Transverse colon (tissue), 3 donors: Measurements from ENCODE around the gene HYPK.
"Not testable (repeated sequence)": the region's sequence is repeated elsewhere in the genome, so short reads cannot be mapped to it uniquely, and the experiment has no call there.

Experiments used
- POLR2A ChIP-seq: fragments of 450-650 bp; IDR thresholded peaks from one replicate; pipeline ENCODE4 v1.6.1; 2016; ENCODE audit warnings: antibody characterized with exemption, mild to moderate bottlenecking, moderate library complexity
- TF ChIP-seq, protein P1 (sequence below), 5 experiments: fragments of 200-600 bp in 3 of 5; fragments of 450-650 bp in 2 of 5; sonication (generic) in 3 of 5; IDR thresholded peaks; 1 replicate in 2 of 5; 2 replicates in 3 of 5; pipeline ENCODE4 v1.5.1; 2016 to 2017; ENCODE audit warnings: antibody characterized with exemption in 5 of 5, inconsistent platforms in 3 of 5, mild to moderate bottlenecking in 2 of 5, moderate library complexity in 1 of 5

DNA sequence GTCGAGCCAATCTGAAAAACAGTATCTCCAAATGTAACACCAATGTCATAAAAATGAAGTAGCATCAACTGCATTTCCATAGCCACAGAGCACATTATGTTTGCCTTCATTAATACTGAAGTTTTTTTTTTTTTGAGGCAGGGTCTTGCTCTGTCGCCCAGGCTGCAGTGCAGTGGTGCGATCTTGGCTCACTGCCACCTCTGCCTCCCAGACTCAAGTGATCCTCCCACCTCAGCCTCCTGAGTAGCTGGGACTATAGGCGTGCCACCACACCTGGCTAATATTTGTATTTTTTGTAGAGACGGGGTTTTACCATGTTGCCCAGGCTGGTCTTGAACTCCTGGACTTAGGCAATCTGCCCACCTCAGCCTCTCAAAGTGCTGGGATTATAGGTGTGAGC lies 14.7 kb downstream of the HYPK start:
- not testable (repeated sequence) for TF ChIP-seq POLR2A
- TF ChIP-seq, protein P1, sequence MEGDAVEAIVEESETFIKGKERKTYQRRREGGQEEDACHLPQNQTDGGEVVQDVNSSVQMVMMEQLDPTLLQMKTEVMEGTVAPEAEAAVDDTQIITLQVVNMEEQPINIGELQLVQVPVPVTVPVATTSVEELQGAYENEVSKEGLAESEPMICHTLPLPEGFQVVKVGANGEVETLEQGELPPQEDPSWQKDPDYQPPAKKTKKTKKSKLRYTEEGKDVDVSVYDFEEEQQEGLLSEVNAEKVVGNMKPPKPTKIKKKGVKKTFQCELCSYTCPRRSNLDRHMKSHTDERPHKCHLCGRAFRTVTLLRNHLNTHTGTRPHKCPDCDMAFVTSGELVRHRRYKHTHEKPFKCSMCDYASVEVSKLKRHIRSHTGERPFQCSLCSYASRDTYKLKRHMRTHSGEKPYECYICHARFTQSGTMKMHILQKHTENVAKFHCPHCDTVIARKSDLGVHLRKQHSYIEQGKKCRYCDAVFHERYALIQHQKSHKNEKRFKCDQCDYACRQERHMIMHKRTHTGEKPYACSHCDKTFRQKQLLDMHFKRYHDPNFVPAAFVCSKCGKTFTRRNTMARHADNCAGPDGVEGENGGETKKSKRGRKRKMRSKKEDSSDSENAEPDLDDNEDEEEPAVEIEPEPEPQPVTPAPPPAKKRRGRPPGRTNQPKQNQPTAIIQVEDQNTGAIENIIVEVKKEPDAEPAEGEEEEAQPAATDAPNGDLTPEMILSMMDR (IDR thresholded peaks at IDR 0.05) = not testable (repeated sequence)
